GM20000 (cell line): ENCODE measurements around the gene UBXN1.
"Not testable (repeated sequence)": the region's sequence is repeated elsewhere in the genome, so short reads cannot be mapped to it uniquely, and the experiment has no call there.

Source experiments
- DNase-seq: peaks from one replicate; pipeline ENCODE4 v3.0.0; 2012; ENCODE audit warnings: low spot score
- CTCF ChIP-seq: IDR thresholded peaks from 2 replicates; pipeline ENCODE4 v1.5.1; 2012; ENCODE audit warnings: mild to moderate bottlenecking, control low read depth; ENCODE audit errors: extremely low read depth, missing control alignments

UBXN1 gene

GRCh38 chr11:62707277-62707861 lies 28.5 kb upstream of the UBXN1 start, which contains the start of the genes BSCL2 and GNG3:
Gene BSCL2 (minus strand): TSS chr11:62707424. CDS start chr11:62707195, 229 bp downstream.
Gene GNG3 (plus strand): TSS chr11:62707676. CDS start chr11:62708296, 620 bp downstream.
- TF ChIP-seq CTCF = no peak
- DNase-seq = no peak

GRCh38 chr11:62706850-62707247 lies 28.0 kb upstream of the UBXN1 start:
- no peak for DNase-seq
- no peak for TF ChIP-seq CTCF

GRCh38 chr11:62705880-62706849 lies 27.3 kb upstream of the UBXN1 start:
- no peak for TF ChIP-seq CTCF
- DNase-seq = peak; percentile 95

GRCh38 chr11:62705413-62705812 lies 26.5 kb upstream of the UBXN1 start:
- DNase-seq = no peak
- no peak for TF ChIP-seq CTCF

GRCh38 chr11:62703921-62704320 lies 25.0 kb upstream of the UBXN1 start:
- not testable (repeated sequence) for DNase-seq

- peak; percentile 13 for DNase-seq
- no peak for TF ChIP-seq CTCF
Measured at GRCh38 chr11:62702246-62702645, 23.4 kb upstream of the UBXN1 start.

- peak; percentile 85 for DNase-seq
- peak; percentile 75 for TF ChIP-seq CTCF
Measured at GRCh38 chr11:62694455-62695167, 15.7 kb upstream of the UBXN1 start.

GRCh38 chr11:62693624-62694023 lies 14.8 kb upstream of the UBXN1 start:
- not testable (repeated sequence) for DNase-seq
